Keratinocyte (primary cell): Measurements from ENCODE around the gene MSX2. TPM values are rescaled to one million over a fixed set of nuclear protein-coding genes. Genes with fewer than 3 reads are reported as not detected.

ENCODE experiments used
- DNase-seq: peaks from one replicate; pipeline ENCODE4 v3.0.0-alpha.2; 2011; ENCODE audit warnings: low read depth, missing footprints, low spot score
- FAIRE-seq: peaks from 2 replicates; lab custom pipeline; 2011; peaks lifted over from hg19 to GRCh38; lab: Jason Lieb, UNC
- H2AFZ ChIP-seq: 2 replicates; pipeline ENCODE4 v1.6.0; 2012; ENCODE audit warnings: low read length, control low read depth, inconsistent platforms; ENCODE audit not compliant: control insufficient read depth
- H3K27ac ChIP-seq: 2 replicates; pipeline ENCODE4 v1.5.1; 2011; ENCODE audit warnings: low read length; ENCODE audit not compliant: control insufficient read depth, insufficient read depth
- H3K27me3 ChIP-seq: 3 replicates; pipeline ENCODE4 v1.6.0; 2011; ENCODE audit warnings: low read length; ENCODE audit not compliant: control insufficient read depth, insufficient read depth; ENCODE audit errors: extremely low read depth
- H3K36me3 ChIP-seq, 2 experiments: 2 replicates in 1 of 2; 3 replicates in 1 of 2; pipeline ENCODE4 v1.5.1; 2011; ENCODE audit warnings: low read length in 2 of 2, mild to moderate bottlenecking in 1 of 2; ENCODE audit not compliant: control insufficient read depth in 2 of 2, insufficient read depth in 2 of 2; ENCODE audit errors: extremely low read depth in 1 of 2
- H3K4me1 ChIP-seq: 3 replicates; pipeline ENCODE4 v1.5.1; 2011; ENCODE audit warnings: low read length; ENCODE audit not compliant: control insufficient read depth, insufficient read depth; ENCODE audit errors: extremely low read depth
- H3K4me2 ChIP-seq: 3 replicates; pipeline ENCODE4 v1.6.0; 2011; ENCODE audit warnings: low read depth, low read length; ENCODE audit not compliant: control insufficient read depth, insufficient read depth; ENCODE audit errors: extremely low read depth
- H3K4me3 ChIP-seq, 3 experiments: fragments of 200-600 bp in 1 of 3; sonication (generic) in 1 of 3; 2 replicates in 2 of 3; 3 replicates in 1 of 3; pipeline ENCODE4 v1.5.1; 2011 to 2016; ENCODE audit warnings: low read length in 3 of 3, mild to moderate bottlenecking in 3 of 3, control low read depth in 2 of 3, inconsistent platforms in 1 of 3, low read depth in 1 of 3, mixed read lengths in 1 of 3, mixed run types in 1 of 3, moderate library complexity in 1 of 3; ENCODE audit not compliant: control insufficient read depth in 2 of 3, insufficient read depth in 2 of 3; ENCODE audit errors: extremely low read depth in 1 of 3
- H3K79me2 ChIP-seq: 2 replicates; pipeline ENCODE4 v1.6.0; 2012; ENCODE audit warnings: low read length; ENCODE audit not compliant: control insufficient read depth, insufficient read depth
- H3K9ac ChIP-seq: 3 replicates; pipeline ENCODE4 v1.6.0; 2011; ENCODE audit warnings: low read length; ENCODE audit not compliant: control insufficient read depth, insufficient read depth; ENCODE audit errors: extremely low read depth
- H3K9me1 ChIP-seq: 3 replicates; pipeline ENCODE4 v1.6.0; 2011; ENCODE audit warnings: low read length; ENCODE audit not compliant: control insufficient read depth, insufficient read depth; ENCODE audit errors: extremely low read depth
- H3K9me3 ChIP-seq: 2 replicates; pipeline ENCODE4 v1.5.1; 2012; ENCODE audit warnings: low read depth, low read length; ENCODE audit not compliant: control insufficient read depth
- H4K20me1 ChIP-seq: 3 replicates; pipeline ENCODE4 v1.6.0; 2011; ENCODE audit warnings: low read length; ENCODE audit not compliant: control insufficient read depth, insufficient read depth; ENCODE audit errors: extremely low read depth
- CTCF ChIP-seq, 3 experiments: IDR thresholded peaks in 1 of 3; conservative IDR thresholded peaks in 1 of 3; optimal IDR thresholded peaks in 1 of 3; 2 replicates in 2 of 3; 3 replicates in 1 of 3; pipeline versions ENCODE3 to v1.5.1; 2011; ENCODE audit warnings: low read length in 3 of 3, mild to moderate bottlenecking in 3 of 3, moderate library complexity in 2 of 3, control low read depth in 1 of 3, inconsistent platforms in 1 of 3; ENCODE audit not compliant: insufficient read depth in 2 of 3; ENCODE audit errors: extremely low read depth in 1 of 3
- EZH2 ChIP-seq: IDR thresholded peaks from one replicate; pipeline ENCODE4 v1.6.1; 2012; ENCODE audit warnings: inconsistent platforms, mild to moderate bottlenecking, low read length, moderate library complexity
- dilution Hi-C: fragments of 300-500 bp; cut with MboI; formaldehyde crosslinking; loops from one replicate; pipeline ENCODE4 v1.7.0; 2020; ENCODE audit warnings: low sequenced_read_pairs; ENCODE audit not compliant: extremely low pct_ligation_motif_present
- polyA plus RNA-seq, 5 experiments: library from polyadenylated mRNA; depleted of rRNA in 3 of 5; stranded (reverse) in 3 of 5; stranded (forward) in 1 of 5; unstranded in 1 of 5; fragments of >200 nt; gene quantifications; 1 replicate in 1 of 5; 2 replicates in 3 of 5; 3 replicates in 1 of 5; pipeline versions ENCODE4 v1.2.1 to v1.2.3, GENCODE V29; 2011 to 2012; ENCODE audit warnings: missing spikeins in 2 of 5, low read depth in 1 of 5, low replicate concordance in 1 of 5

MSX2 gene
- polyA plus RNA-seq, 1 donor (not counting 4 experiments of a cell fraction or from before 2014, with no cell fraction given): 2.7 TPM

- Histone ChIP-seq H2AFZ (no peak overlapping the region), H3K4me2 (no peak overlapping the region), H3K4me1 (peaks cover 15% of the 10 kb centered on the region), H3K27ac (no peak overlapping the region), H3K9ac (no peak overlapping the region), H3K27me3 (peaks cover 45% of the 10 kb centered on the region), H3K9me1 (no peaks in the 10 kb centered on the region), H4K20me1 (no peaks in the 10 kb centered on the region), H3K9me3 (no peaks in the 10 kb centered on the region), H3K36me3 (no peaks in the 10 kb centered on the region), H3K4me3 (no peak overlapping the region), H3K79me2 (no peaks in the 10 kb centered on the region)
- dilution Hi-C loops: no loop called here
- no peak for DNase-seq
- FAIRE-seq: no peak
- TF ChIP-seq EZH2 (no peak), CTCF (optimal IDR thresholded peaks at IDR 0.05 in 1 of 3, IDR thresholded peaks at IDR 0.05 in 1 of 3, conservative IDR thresholded peaks at IDR 0.05 in 1 of 3; ENCODE audit: extremely low read depth in 1 of 3, insufficient read depth in 2 of 3, low read length in 3 of 3) (no peak)
Measured at GRCh38 chr5:174718880-174719610, 5.3 kb upstream of the MSX2 start.

- peaks cover 45% of the 10 kb centered on the region for H3K27me3 ChIP-seq
Measured at GRCh38 chr5:174719793-174720611, 4.4 kb upstream of the MSX2 start.

More at GRCh38 chr5:174719793-174720611, 4.4 kb upstream of the MSX2 start:
- TF ChIP-seq CTCF (optimal IDR thresholded peaks at IDR 0.05 in 1 of 3, IDR thresholded peaks at IDR 0.05 in 1 of 3, conservative IDR thresholded peaks at IDR 0.05 in 1 of 3; ENCODE audit: extremely low read depth in 1 of 3, insufficient read depth in 2 of 3, low read length in 3 of 3): no peak
- no peak for TF ChIP-seq EZH2
- Histone ChIP-seq H3K9ac (no peak overlapping the region), H3K4me1 (peaks cover 15% of the 10 kb centered on the region), H3K36me3 (no peaks in the 10 kb centered on the region), H3K9me1 (no peaks in the 10 kb centered on the region), H3K79me2 (no peaks in the 10 kb centered on the region), H3K27ac (no peak overlapping the region), H3K4me3 (peak overlapping the region in 1 of 3 experiments; percentile 43), H4K20me1 (no peaks in the 10 kb centered on the region), H2AFZ (no peak overlapping the region), H3K4me2 (no peak overlapping the region), H3K9me3 (no peaks in the 10 kb centered on the region)
- dilution Hi-C loops: no loop called here
- DNase-seq: no peak
- no peak for FAIRE-seq
